ENCODE data around the gene ERGIC3.
"Not testable (repeated sequence)": the region's sequence is repeated elsewhere in the genome, so short reads cannot be mapped to it uniquely, and the experiment has no call there.

The ERGIC3 gene

DNA sequence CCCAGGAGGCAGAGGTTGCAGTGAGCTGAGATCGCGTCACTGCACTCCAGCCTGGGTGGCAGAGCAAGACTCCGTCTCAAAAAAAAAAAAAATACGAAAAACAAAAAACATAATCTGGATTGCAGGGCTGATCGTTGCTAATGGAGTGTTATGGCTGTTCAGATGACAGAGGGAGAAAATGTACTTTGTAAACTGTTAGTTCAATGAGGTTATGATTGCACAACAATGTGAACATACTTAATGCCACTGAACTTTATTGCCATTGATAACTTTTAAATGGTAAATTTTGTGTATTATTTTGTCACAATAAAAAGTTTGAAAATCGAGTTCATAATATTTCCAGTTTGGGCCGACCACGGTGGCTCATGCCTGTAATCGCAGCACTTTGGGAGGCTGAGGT is 22.9 kb upstream of the ERGIC3 start:
- no peak for DNase-seq (ENCODE audit: low read depth)

DNA sequence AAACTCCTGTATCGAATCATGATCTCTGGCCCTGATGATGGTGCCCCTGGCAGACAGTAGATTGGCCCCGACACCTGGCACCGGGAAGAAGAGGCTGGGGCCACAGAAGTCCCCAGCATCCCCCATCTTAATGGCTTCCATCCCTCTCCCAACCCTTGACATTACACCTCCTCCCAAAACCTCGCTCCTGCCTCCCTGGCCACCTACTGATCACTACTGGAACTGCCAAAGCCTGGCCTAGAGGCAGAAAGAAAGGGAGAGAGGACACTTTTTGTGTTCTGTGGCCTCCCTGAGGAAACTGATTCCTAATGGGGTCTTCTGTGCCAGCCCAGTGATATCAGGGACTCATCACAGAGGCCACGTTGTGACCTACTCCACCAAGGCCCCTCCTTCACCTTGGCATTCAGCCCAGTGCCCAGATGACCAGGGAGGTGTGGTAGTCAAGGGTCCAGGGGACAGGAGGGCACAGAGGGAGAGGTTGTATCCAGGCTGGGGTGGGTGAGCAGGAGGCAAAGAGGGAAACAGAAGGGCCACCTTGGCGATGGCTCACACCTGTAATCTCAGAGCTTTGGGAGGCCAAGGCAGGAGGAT is 18.5 kb upstream of the ERGIC3 start:
- no peak for DNase-seq (ENCODE audit: low read depth)

- no peak for DNase-seq (ENCODE audit: low read depth)
Observed at GRCh38 chr20:35525639-35526038, 16.2 kb upstream of the ERGIC3 start.

DNA sequence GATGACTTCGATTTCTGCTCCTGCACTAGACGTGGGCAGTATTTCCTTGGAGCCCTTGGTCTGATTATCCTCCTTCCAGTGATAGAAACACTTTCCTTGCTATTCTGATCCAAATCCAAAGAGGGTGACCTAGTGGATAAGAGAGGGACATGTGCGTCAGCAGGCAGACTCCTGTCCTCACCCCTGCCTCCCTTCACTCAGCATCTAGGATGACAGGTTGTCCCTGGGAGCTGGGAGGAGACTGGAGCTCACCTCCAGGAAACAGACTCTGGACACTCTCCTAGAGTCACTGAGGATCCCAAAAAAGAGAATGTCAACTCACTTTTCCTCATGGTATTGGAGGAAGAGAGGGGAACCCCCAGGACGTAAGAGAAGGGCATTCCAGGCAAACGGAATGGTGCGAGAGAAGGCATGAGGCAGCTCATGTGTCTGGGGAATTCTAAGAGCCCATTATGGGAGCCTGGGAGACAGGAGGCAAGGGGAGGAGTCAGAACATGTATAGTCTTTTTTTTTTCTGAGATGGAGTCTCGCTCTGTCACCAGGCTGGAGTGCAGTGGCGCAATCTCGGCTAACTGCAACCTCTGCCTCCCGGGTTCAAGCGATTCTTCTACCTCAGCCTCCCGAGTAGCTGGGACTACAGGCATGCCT is 14.6 kb upstream of the ERGIC3 start:
- DNase-seq (ENCODE audit: low read depth): no peak

GRCh38 chr20:35529552-35529951 is 12.3 kb upstream of the ERGIC3 start, which contains the start of gene C20orf173:
Gene C20orf173, minus strand, starts transcription at chr20:35529652. Its CDS starts 279 bp downstream, at chr20:35529373.
- DNase-seq (ENCODE audit: low read depth): no peak

DNA sequence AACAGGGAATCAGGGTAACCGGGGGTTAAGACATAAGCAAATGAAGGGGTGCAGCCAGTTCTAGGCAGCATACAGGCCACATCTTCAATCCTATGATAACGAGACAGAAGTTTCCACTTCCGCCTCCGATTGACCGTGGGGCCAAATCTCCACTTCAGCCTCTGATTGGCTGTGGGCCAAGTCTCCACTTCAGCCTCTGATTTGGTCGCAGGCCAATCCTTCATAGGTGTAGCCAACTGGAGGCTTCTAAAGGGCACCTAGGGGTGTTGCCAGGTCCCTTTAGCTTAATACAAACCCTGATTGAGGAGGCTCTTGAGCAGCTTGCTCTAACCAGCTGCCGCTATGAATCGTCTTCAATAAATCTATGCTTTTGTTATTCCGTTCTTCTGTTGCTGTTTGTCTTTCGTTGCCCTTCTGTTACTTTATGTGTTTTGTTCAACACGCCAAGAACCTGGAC is 2.1 kb upstream of the ERGIC3 start:
- no peak for DNase-seq (ENCODE audit: low read depth)

- DNase-seq (ENCODE audit: low read depth): no peak
Observed at GRCh38 chr20:35541118-35541782, 628 bp upstream of the ERGIC3 start.

GRCh38 chr20:35542990-35543389 is 1.1 kb downstream of the ERGIC3 start:
- no peak for DNase-seq (ENCODE audit: low read depth)

DNA sequence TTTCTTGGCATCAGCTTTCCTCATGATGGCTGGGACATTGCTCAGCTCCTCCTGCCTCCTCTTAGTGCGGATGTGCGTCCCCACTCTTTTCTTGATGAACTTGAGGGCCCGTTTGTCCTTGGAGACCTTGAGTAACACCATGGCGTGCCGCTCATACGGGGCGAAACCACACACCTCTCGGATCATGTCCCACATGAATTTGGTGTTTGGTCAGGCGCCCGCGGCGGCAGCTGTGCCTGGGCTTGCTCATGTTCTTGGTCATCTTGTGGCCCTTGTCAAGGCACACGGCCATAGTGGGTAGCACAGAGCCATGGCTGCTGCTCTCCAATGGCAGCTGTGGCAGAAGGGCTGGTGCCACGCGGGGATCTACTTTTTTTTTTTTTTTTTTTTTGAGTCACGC is 2.6 kb downstream of the ERGIC3 start:
- no peak for DNase-seq (ENCODE audit: low read depth)

DNA sequence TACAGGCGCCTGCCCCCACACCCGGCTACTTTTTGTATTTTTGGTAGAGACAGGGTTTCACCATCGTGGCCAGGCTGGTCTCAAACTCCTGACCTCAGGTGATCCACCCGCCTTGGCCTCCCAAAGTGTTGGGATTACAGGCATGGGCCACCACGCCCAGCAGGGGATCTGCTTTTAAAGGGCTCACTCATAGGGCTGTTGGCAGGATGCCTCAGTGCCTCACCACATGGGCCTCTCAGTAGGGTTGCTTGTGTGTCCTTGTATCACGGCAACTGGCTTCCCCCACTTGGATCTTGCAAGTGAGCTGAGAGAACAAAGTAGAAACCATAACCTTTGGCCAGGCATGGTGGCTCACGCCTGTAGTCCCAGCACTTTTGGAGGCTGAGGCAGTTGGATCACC is 3.1 kb downstream of the ERGIC3 start:
- DNase-seq (ENCODE audit: low read depth): not testable (repeated sequence)

GRCh38 chr20:35546127-35546526 is 4.2 kb downstream of the ERGIC3 start:
- DNase-seq (ENCODE audit: low read depth): no peak

DNA sequence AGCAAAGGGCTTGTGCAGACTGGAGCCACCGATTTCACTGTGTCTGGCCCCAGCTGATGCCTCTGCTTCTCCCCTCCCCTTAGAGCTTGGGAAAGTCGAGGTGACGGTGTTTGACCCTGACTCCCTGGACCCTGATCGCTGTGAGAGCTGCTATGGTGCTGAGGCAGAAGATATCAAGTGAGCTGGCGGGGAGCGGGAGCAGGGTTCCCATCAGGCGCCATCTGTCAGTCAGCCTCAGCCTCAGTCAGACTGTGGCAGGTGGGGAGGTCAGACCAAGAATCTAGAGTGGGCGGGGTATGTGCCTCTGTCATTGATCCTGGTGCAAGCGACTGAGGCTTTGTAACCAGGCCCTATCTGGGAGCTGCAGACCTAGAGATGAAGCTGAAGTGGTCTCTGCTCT is 5.5 kb downstream of the ERGIC3 start:
- DNase-seq (ENCODE audit: low read depth): no peak

GRCh38 chr20:35551503-35551902 is 9.6 kb downstream of the ERGIC3 start:
- DNase-seq (ENCODE audit: low read depth): no peak

GRCh38 chr20:35552914-35553313 is 11.0 kb downstream of the ERGIC3 start:
- no peak for DNase-seq (ENCODE audit: low read depth)

GRCh38 chr20:35555461-35555860 is 13.6 kb downstream of the ERGIC3 start:
- not testable (repeated sequence) for DNase-seq (ENCODE audit: low read depth)

GRCh38 chr20:35555951-35556645 is 14.2 kb downstream of the ERGIC3 start:
- DNase-seq (ENCODE audit: low read depth): no peak

GRCh38 chr20:35556871-35557270 is 15.0 kb downstream of the ERGIC3 start:
- no peak for DNase-seq (ENCODE audit: low read depth)

GRCh38 chr20:35558451-35558850 is 16.6 kb downstream of the ERGIC3 start:
- no peak for DNase-seq (ENCODE audit: low read depth)

- DNase-seq (ENCODE audit: low read depth): no peak
Observed at GRCh38 chr20:35559042-35559693, 17.3 kb downstream of the ERGIC3 start.

- no peak for DNase-seq (ENCODE audit: low read depth)
Observed at GRCh38 chr20:35560105-35560511, 18.2 kb downstream of the ERGIC3 start.

DNA sequence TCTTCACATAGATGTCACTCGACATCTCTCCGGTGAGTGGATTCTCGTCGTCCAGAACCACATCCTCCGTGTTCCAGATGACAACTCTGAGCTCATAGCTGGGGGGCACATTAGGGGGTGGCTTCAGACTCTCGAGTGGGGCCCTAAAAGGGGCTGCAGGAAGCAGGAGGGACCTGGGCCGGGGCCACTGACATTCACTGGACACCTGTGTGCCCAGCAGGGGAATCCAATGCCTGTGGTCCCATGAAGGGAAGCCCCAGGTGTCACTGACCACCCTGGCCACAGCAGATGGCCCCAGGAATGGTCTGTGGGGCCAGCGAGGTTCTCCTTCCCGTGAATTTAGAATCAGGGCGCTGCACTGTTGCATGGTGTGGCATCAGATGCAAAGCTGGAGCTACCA is 18.7 kb downstream of the ERGIC3 start:
- DNase-seq (ENCODE audit: low read depth): no peak

GRCh38 chr20:35561268-35561667 is 19.4 kb downstream of the ERGIC3 start:
- no peak for DNase-seq (ENCODE audit: low read depth)

Data from stimulated activated CD8-positive, alpha-beta memory T cell treated with anti-CD3 and anti-CD28 coated beads, Interleukin-12 subunit alpha, Interleukin-12 subunit beta, amount 100 ng/mL, for 1 hour (primary cell).